GM13977 (cell line): ENCODE data around the gene POGLUT3.

Source experiments
- DNase-seq: peaks from one replicate; pipeline ENCODE4 v3.0.0; 2012; ENCODE audit warnings: low spot score
- CTCF ChIP-seq: IDR thresholded peaks from 2 replicates; pipeline ENCODE4 v1.5.1; 2012; ENCODE audit warnings: mild to moderate bottlenecking, control low read depth; ENCODE audit not compliant: insufficient read depth; ENCODE audit errors: extremely low read depth, missing control alignments
- in situ Hi-C: fragments of 300-500 bp; cut with MboI; formaldehyde crosslinking; loops from one replicate; pipeline ENCODE4 v1.12.0; 2022; ENCODE audit warnings: low sequenced_read_pairs, low pct_unique_long_range_greater_than_20kb, mixed read lengths, inconsistent platforms; ENCODE audit not compliant: unreplicated experiment

POGLUT3 gene

GRCh38 chr11:108483163-108483562 is 15.0 kb downstream of the POGLUT3 start:
- in situ Hi-C loops: no loop called here
- no peak for DNase-seq
- TF ChIP-seq CTCF: no peak

GRCh38 chr11:108474664-108475463 is 23.3 kb downstream of the POGLUT3 start:
- in situ Hi-C loops: no loop called here
- no peak for TF ChIP-seq CTCF
- DNase-seq: no peak

GRCh38 chr11:108472681-108473080 is 25.5 kb downstream of the POGLUT3 start:
- no peak for DNase-seq
- in situ Hi-C loops: no loop called here
- TF ChIP-seq CTCF: no peak

- DNase-seq: no peak
- in situ Hi-C loops: no loop called here
- TF ChIP-seq CTCF: no peak
Observed at GRCh38 chr11:108468478-108468864, 29.7 kb downstream of the POGLUT3 start.

- TF ChIP-seq CTCF: no peak
- in situ Hi-C loops: no loop called here
- DNase-seq: peak; percentile 87
Observed at GRCh38 chr11:108467091-108467823, 30.9 kb downstream of the POGLUT3 start, which contains the start of gene C11orf65. C11orf65 (minus strand) TSS chr11:108467529; CDS start chr11:108461559, 5,970 bp downstream.

- in situ Hi-C loops: no loop called here
- no peak for TF ChIP-seq CTCF
- no peak for DNase-seq
Observed at GRCh38 chr11:108466405-108466804, 31.8 kb downstream of the POGLUT3 start.
